ENCODE data around the gene DSTN. TPM values are rescaled to one million over a fixed set of nuclear protein-coding genes. Genes with fewer than 3 reads are reported as not detected.
"Not testable (repeated sequence)": the region's sequence is repeated elsewhere in the genome, so short reads cannot be mapped to it uniquely, and the experiment has no call there.

Gene DSTN
- total RNA-seq, 4 donors from 2014 or later = 1,820 to 3,515 (median 2,996) TPM

DNA sequence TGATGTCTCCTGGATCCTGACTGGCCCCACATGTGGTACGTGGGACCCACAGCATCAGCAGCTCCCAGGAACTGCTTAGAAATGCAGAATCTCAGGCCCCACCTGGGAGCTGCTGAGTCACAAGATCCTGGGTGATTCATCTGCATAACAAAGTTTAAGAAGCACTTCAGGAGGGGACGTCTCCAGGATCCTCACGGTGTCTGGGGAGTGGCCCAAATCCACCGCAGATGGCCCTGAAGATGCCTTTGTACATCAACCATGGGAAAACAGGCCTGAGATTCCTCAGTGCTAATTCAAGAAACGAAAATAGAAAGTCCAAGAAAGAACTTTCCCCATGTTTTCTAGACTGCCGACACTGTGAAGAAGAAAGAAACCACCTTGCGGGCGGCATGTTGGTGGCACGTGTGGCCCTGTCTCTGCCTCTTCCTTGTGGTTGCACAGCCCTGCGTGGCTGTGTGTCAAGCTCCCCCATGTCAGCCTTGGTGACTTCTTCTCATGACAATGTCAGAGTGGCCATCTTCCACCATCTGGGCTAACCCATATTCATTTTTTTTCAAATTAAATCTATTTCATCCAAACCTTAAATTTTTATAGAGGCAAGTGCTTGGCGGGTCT is 86.1 kb downstream of the DSTN start:
- peaks cover 0 to 66% (median 24%) of the 10 kb centered on the region in 3 donors for H3K4me1 ChIP-seq
- no peak for ATAC-seq
- peaks cover 0 to 6% (median 0%) of the 10 kb centered on the region in 3 donors for H3K9me3 ChIP-seq
- H3K4me3 ChIP-seq = no peak overlapping the region
- peak overlapping the region in 2 of 4 donors; percentile 21 to 48 for H3K27ac ChIP-seq
- H3K27me3 ChIP-seq = no peaks in the 10 kb centered on the region
- 76 to 90% methylated on average over 4 to 11 of the region's 11 CpGs for WGBS, 2 donors (ENCODE audit: low coverage in 1 of 2)
- peaks cover 0 to 25% of the 10 kb centered on the region in 2 donors for H3K36me3 ChIP-seq
- TF ChIP-seq, protein P1, sequence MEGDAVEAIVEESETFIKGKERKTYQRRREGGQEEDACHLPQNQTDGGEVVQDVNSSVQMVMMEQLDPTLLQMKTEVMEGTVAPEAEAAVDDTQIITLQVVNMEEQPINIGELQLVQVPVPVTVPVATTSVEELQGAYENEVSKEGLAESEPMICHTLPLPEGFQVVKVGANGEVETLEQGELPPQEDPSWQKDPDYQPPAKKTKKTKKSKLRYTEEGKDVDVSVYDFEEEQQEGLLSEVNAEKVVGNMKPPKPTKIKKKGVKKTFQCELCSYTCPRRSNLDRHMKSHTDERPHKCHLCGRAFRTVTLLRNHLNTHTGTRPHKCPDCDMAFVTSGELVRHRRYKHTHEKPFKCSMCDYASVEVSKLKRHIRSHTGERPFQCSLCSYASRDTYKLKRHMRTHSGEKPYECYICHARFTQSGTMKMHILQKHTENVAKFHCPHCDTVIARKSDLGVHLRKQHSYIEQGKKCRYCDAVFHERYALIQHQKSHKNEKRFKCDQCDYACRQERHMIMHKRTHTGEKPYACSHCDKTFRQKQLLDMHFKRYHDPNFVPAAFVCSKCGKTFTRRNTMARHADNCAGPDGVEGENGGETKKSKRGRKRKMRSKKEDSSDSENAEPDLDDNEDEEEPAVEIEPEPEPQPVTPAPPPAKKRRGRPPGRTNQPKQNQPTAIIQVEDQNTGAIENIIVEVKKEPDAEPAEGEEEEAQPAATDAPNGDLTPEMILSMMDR (IDR thresholded peaks at IDR 0.05) = no peak
- TF ChIP-seq POLR2AphosphoS5 (IDR thresholded peaks at IDR 0.05) (no peak), EP300 (IDR thresholded peaks at IDR 0.05) (no peak), POLR2A (IDR thresholded peaks at IDR 0.05) (no peak)

DNA sequence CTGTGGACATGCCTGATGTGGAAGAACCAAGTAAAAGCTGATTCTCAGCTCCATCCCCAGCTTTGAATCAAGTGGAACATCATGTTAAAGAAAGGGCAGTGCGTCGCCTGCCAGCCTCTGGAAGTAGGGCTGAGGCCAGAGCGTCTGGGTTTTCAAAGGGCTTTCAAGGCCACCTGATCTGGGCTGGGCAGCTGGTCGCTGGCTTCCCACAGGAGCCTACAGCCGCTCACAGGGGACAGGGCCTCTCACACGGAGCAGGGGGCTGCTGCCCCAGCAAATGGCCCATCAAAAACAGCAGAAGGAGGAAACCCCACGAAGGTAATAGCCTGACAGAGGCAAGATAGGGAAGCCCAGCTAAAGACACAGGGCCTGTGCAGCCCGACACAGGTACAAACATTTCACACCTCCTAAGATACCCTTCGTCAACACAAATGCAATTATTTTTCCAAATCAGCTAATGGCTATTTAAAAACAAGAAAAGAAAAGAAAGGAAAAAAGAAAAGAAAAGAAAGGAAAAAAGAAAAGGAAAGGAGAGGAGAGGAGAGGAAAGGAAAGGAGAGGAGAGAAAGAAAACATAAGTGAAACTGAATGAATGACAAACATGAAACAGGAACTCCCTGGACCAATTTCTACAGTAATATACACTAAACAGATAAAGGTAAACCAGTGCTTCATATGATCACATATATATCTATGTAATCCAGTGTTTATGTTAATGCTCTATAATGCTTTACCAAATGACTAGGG is 87.4 kb downstream of the DSTN start:
- no peak for ATAC-seq
- WGBS, 2 donors (ENCODE audit: low coverage in 1 of 2) = 85 to 96% methylated on average over 2 to 5 of the region's 9 CpGs
- no peak overlapping the region for H3K27ac ChIP-seq
- no peaks in the 10 kb centered on the region for H3K27me3 ChIP-seq
- H3K9me3 ChIP-seq = peaks cover 0 to 6% (median 0%) of the 10 kb centered on the region in 3 donors
- H3K4me1 ChIP-seq = peaks cover 0 to 66% (median 19%) of the 10 kb centered on the region in 3 donors
- TF ChIP-seq POLR2AphosphoS5 (IDR thresholded peaks at IDR 0.05) = no peak
- TF ChIP-seq EP300 (IDR thresholded peaks at IDR 0.05) = no peak
- no peak for TF ChIP-seq POLR2A (IDR thresholded peaks at IDR 0.05)
- TF ChIP-seq, protein P1 (IDR thresholded peaks at IDR 0.05) = no peak
- H3K36me3 ChIP-seq = peaks cover 0 to 25% of the 10 kb centered on the region in 2 donors
- no peak overlapping the region for H3K4me3 ChIP-seq

DNA sequence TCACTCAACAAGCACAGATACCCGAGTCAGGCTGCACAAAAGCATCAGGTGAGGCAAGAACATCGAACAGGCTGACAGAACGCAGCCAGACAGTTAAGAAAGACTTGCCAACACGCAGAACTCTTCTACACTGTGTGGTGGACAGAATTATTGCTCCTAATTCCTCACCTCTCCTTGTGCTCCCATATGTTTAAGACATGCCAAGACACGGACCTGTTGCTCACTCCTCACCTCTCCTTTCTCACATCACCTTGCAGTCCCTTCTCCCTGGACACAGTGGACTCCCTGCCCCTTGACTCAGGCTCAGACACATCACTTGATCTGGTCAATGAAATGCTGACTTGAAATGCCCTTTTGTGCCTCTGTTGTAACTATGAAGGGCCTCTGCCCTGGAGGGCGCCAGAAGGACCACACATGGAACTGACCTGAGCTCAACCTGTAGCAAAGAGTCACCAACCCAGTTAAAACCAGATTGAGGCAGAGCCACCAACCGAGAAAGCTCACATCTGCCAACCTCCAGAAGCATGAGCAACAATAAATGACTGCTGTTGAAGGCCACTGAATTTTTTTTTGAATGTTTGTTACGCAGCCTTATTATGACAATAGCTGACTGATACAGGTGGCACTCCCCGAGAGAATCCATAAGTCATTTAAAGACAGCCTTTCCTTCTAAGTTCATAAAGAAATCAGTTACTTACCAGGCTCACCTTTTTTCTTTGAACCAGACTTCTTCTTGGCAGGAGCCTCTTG is 88.2 kb downstream of the DSTN start:
- Histone ChIP-seq H3K9me3 (peaks cover 0 to 6% (median 0%) of the 10 kb centered on the region in 3 donors), H3K4me1 (peaks cover 0 to 66% (median 23%) of the 10 kb centered on the region in 3 donors), H3K27ac (no peak overlapping the region), H3K36me3 (peaks cover 0 to 25% of the 10 kb centered on the region in 2 donors), H3K27me3 (no peaks in the 10 kb centered on the region), H3K4me3 (no peak overlapping the region)
- no peak for TF ChIP-seq POLR2AphosphoS5 (IDR thresholded peaks at IDR 0.05)
- no peak for TF ChIP-seq POLR2A (IDR thresholded peaks at IDR 0.05)
- TF ChIP-seq EP300 (IDR thresholded peaks at IDR 0.05) = no peak
- TF ChIP-seq, protein P1 (IDR thresholded peaks at IDR 0.05) = no peak
- 87 to 92% methylated on average over 8 to 9 of the region's 9 CpGs for WGBS, 2 donors (ENCODE audit: low coverage in 1 of 2)
- no peak for ATAC-seq

DNA sequence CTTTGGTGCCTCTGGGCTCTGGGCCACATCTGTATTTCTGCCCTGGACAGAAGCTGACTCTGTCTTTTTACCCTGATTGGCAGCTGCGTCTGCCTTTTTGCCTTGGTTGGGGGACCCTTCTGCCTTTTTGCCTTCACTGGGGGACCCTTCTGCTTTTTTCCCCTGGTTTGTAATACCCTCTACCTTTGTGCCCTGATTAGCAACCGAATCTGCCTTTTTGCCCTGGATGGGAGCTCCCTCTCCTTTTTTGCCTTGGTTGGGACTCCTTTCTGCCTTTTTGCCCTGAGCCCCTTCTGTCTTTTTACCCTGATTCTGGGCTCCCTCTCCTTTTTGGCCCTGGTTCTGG is 88.7 kb downstream of the DSTN start:
- peaks cover 0 to 6% (median 0%) of the 10 kb centered on the region in 3 donors for H3K9me3 ChIP-seq
- no peak overlapping the region for H3K4me3 ChIP-seq
- peaks cover 0 to 66% (median 24%) of the 10 kb centered on the region in 3 donors for H3K4me1 ChIP-seq
- ATAC-seq = no peak
- TF ChIP-seq EP300 (IDR thresholded peaks at IDR 0.05) (no peak), POLR2A (IDR thresholded peaks at IDR 0.05) (no peak), POLR2AphosphoS5 (IDR thresholded peaks at IDR 0.05) (no peak)
- TF ChIP-seq, protein P1 (IDR thresholded peaks at IDR 0.05) = no peak
- no peaks in the 10 kb centered on the region for H3K27me3 ChIP-seq
- no peak overlapping the region for H3K27ac ChIP-seq
- peaks cover 0 to 25% of the 10 kb centered on the region in 2 donors for H3K36me3 ChIP-seq
- WGBS, 2 donors (ENCODE audit: low coverage in 1 of 2) = 92 to 100% methylated on average over 2 of the region's 2 CpGs

DNA sequence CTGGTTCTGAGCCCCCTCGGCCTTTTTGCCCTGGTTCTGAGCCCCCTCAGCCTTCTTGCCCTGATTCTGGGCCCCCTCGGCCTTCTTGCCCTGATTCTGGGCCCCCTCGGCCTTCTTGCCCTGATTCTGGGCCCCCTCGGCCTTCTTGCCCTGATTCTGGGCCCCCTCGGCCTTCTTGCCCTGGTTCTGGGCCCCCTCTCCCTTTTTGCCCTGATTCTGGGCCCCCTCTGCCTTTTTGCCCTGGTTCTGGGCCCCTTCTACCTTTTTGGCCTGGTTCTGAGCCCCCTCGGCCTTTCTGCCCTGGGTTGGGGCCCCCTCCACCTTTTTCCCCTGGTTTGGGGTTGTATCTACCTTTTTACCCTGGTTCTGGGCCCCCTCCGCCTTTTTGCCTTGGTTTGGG is 89.5 kb downstream of the DSTN start:
- 97 to 100% methylated on average over 1 to 6 of the region's 7 CpGs for WGBS, 2 donors (ENCODE audit: low coverage in 1 of 2)
- H3K27me3 ChIP-seq, H3K9me3 ChIP-seq, H3K4me3 ChIP-seq, ATAC-seq: not testable (repeated sequence)
- H3K27ac ChIP-seq = peak overlapping the region in 1 of 4 donors; percentile 65
- peaks cover 0 to 74% (median 24%) of the 10 kb centered on the region in 3 donors for H3K4me1 ChIP-seq
- peaks cover 0 to 25% of the 10 kb centered on the region in 2 donors for H3K36me3 ChIP-seq

All from gastroesophageal sphincter (tissue), 4 donors.